GM19455 (cell line): ENCODE measurements around the gene ZBTB18.
A peak's percentile ranks its signal among the peaks of the same experiment; 100 is the strongest.

Source experiments
- ATAC-seq: cut with Tn5 transposase; IDR thresholded peaks from one replicate; pipeline ENCODE4 v1.9.1; 2021; ENCODE audit not compliant: unreplicated experiment

ZBTB18 gene

GRCh38 chr1:244060686-244061085 lies 9.6 kb downstream of the ZBTB18 start:
- ATAC-seq: no peak

- no peak for ATAC-seq
These were observed 11.2 kb downstream of the ZBTB18 start for GRCh38 chr1:244062156-244062725.

- ATAC-seq: no peak
These were observed 12.4 kb downstream of the ZBTB18 start for GRCh38 chr1:244063498-244063897.

GRCh38 chr1:244064621-244065020 lies 13.5 kb downstream of the ZBTB18 start:
- ATAC-seq: no peak

- no peak for ATAC-seq
These were observed 14.1 kb downstream of the ZBTB18 start for GRCh38 chr1:244065063-244065793.

- no peak for ATAC-seq
These were observed 14.9 kb downstream of the ZBTB18 start for GRCh38 chr1:244065960-244066388.

- no peak for ATAC-seq
These were observed 16.1 kb downstream of the ZBTB18 start for GRCh38 chr1:244066954-244067716.

- ATAC-seq: no peak
These were observed 16.8 kb downstream of the ZBTB18 start for GRCh38 chr1:244067893-244068292.

GRCh38 chr1:244068567-244068966 lies 17.5 kb downstream of the ZBTB18 start:
- no peak for ATAC-seq

- ATAC-seq: no peak
These were observed 18.3 kb downstream of the ZBTB18 start for GRCh38 chr1:244069326-244069898.

- peak; percentile 55 for ATAC-seq
These were observed 23.6 kb downstream of the ZBTB18 start for GRCh38 chr1:244074559-244075171.

- ATAC-seq: peak; percentile 37
These were observed 24.2 kb downstream of the ZBTB18 start for GRCh38 chr1:244075247-244075722.

GRCh38 chr1:244076740-244077139 lies 25.7 kb downstream of the ZBTB18 start:
- no peak for ATAC-seq

GRCh38 chr1:244077473-244078220 lies 26.6 kb downstream of the ZBTB18 start:
- ATAC-seq: no peak

GRCh38 chr1:244080343-244080929 lies 29.4 kb downstream of the ZBTB18 start:
- ATAC-seq: no peak

- ATAC-seq: no peak
These were observed 31.9 kb downstream of the ZBTB18 start for GRCh38 chr1:244082969-244083368.

- ATAC-seq: no peak
These were observed 32.4 kb downstream of the ZBTB18 start for GRCh38 chr1:244083383-244083943.

GRCh38 chr1:244084763-244085162 lies 33.7 kb downstream of the ZBTB18 start:
- no peak for ATAC-seq

- ATAC-seq: no peak
These were observed 34.8 kb downstream of the ZBTB18 start for GRCh38 chr1:244085891-244086290.
